ENCODE data around the gene FNDC5.

Gene FNDC5

GRCh38 chr1:32864375-32865019 is 6.2 kb downstream of the FNDC5 start:
- no peak for DNase-seq (ENCODE audit: low spot score)

- DNase-seq (ENCODE audit: low spot score) = no peak
These were observed 6.8 kb downstream of the FNDC5 start for GRCh38 chr1:32863881-32864245.

- DNase-seq (ENCODE audit: low spot score) = no peak
These were observed 7.4 kb downstream of the FNDC5 start for GRCh38 chr1:32863218-32863880.

GRCh38 chr1:32861904-32862695 is 8.6 kb downstream of the FNDC5 start:
- DNase-seq (ENCODE audit: low spot score) = peak; percentile 37

GRCh38 chr1:32860566-32860965 is 10.1 kb downstream of the FNDC5 start:
- DNase-seq (ENCODE audit: low spot score) = no peak

- no peak for DNase-seq (ENCODE audit: low spot score)
These were observed 10.8 kb downstream of the FNDC5 start for GRCh38 chr1:32859915-32860314.

GRCh38 chr1:32858791-32859190 is 11.9 kb downstream of the FNDC5 start:
- DNase-seq (ENCODE audit: low spot score) = no peak

- DNase-seq (ENCODE audit: low spot score) = no peak
These were observed 12.6 kb downstream of the FNDC5 start for GRCh38 chr1:32858136-32858535.

- DNase-seq (ENCODE audit: low spot score) = no peak
These were observed 14.7 kb downstream of the FNDC5 start for GRCh38 chr1:32855861-32856617.

- no peak for DNase-seq (ENCODE audit: low spot score)
These were observed 22.2 kb downstream of the FNDC5 start for GRCh38 chr1:32848354-32849063.

GRCh38 chr1:32831878-32832277 is 38.8 kb downstream of the FNDC5 start:
- DNase-seq (ENCODE audit: low spot score) = no peak

- DNase-seq (ENCODE audit: low spot score) = no peak
These were observed 40.4 kb downstream of the FNDC5 start for GRCh38 chr1:32830092-32830852.

GRCh38 chr1:32828341-32828740 is 42.4 kb downstream of the FNDC5 start:
- DNase-seq (ENCODE audit: low spot score) = no peak

GRCh38 chr1:32825181-32825580 is 45.5 kb downstream of the FNDC5 start:
- DNase-seq (ENCODE audit: low spot score) = no peak

- peak; percentile 15 for DNase-seq (ENCODE audit: low spot score)
These were observed 51.7 kb downstream of the FNDC5 start for GRCh38 chr1:32818804-32819541.

GRCh38 chr1:32817815-32818786 is 52.6 kb downstream of the FNDC5 start:
- DNase-seq (ENCODE audit: low spot score) = peak; percentile 51

GRCh38 chr1:32817159-32817814 is 53.4 kb downstream of the FNDC5 start, which contains the start of the genes S100PBP and YARS1:
TSS of gene S100PBP (plus strand) at chr1:32817653. CDS start at chr1:32826100, 8,447 bp downstream.
TSS of gene YARS1 (minus strand) at chr1:32817358. CDS start at chr1:32817244, 114 bp downstream.
- peak; percentile 97 for DNase-seq (ENCODE audit: low spot score)

GRCh38 chr1:32816676-32817158 is 54.0 kb downstream of the FNDC5 start:
- peak; percentile 26 for DNase-seq (ENCODE audit: low spot score)

Measured in pons (tissue), 1 donor.